Measurements from ENCODE around the gene GLIS1. TPM values are rescaled to one million over a fixed set of nuclear protein-coding genes. Genes with fewer than 3 reads are reported as not detected.

Gene GLIS1
- total RNA-seq, 1 experiment from 2014 or later, result 0.28 TPM

- peaks cover 9 to 10% of the 10 kb centered on the region in 2 experiments for H3K4me1 Mint-ChIP-seq
- Histone ChIP-seq H4K91ac (ENCODE audit: insufficient read length, low read depth, low read length) (no peak overlapping the region), H2BK20ac (ENCODE audit: low read depth, low read length, poor library complexity, severe bottlenecking) (no peak overlapping the region), H3K18ac (ENCODE audit: insufficient read length, low read depth, low read length) (no peak overlapping the region), H3K4ac (ENCODE audit: low read depth, low read length) (no peak overlapping the region), H3K4me1 (ENCODE audit: insufficient read depth, low read length) (no peaks in the 10 kb centered on the region), H3K27ac (ENCODE audit: insufficient read length, low read depth, low read length) (no peak overlapping the region), H3K79me1 (ENCODE audit: insufficient read depth, low read depth, low read length, poor library complexity, severe bottlenecking) (no peaks in the 10 kb centered on the region), H3K9me3 (ENCODE audit: control insufficient read depth, low read depth, low read length) (no peaks in the 10 kb centered on the region), H2AK5ac (ENCODE audit: insufficient read length, low read length) (no peak overlapping the region), H3K56ac (ENCODE audit: insufficient read length, low read depth, low read length) (no peak overlapping the region), H2BK12ac (ENCODE audit: insufficient read length, low read depth, low read length) (no peak overlapping the region), H3K14ac (ENCODE audit: insufficient read depth, low read length) (no peak overlapping the region; the same call in 1 of the 2 replicates), H2BK5ac (ENCODE audit: insufficient read length, low read length) (no peak overlapping the region), H3K9ac (ENCODE audit: extremely low read depth, insufficient read length, low read length) (no peak overlapping the region), H4K5ac (ENCODE audit: insufficient read length, low read depth, low read length) (no peak overlapping the region), H2AFZ (ENCODE audit: low read length) (no peak overlapping the region), H2BK15ac (ENCODE audit: low read depth, low read length) (no peak overlapping the region), H3K4me2 (ENCODE audit: insufficient read depth, insufficient read length, low read length) (no peak overlapping the region), H4K8ac (replicated peaks; ENCODE audit: insufficient read length, low read depth, low read length) (no peak overlapping the region), H3K23ac (ENCODE audit: insufficient read length, low read depth, low read length) (no peak overlapping the region), H2BK120ac (ENCODE audit: low read depth, low read length, poor library complexity, severe bottlenecking) (no peak overlapping the region), H3T11ph (ENCODE audit: low read length) (no peak overlapping the region), H3K27me3 (ENCODE audit: insufficient read depth, low read length) (no peaks in the 10 kb centered on the region), H3K23me2 (ENCODE audit: insufficient read length, low read depth, low read length, poor library complexity, severe bottlenecking) (no peaks in the 10 kb centered on the region), H4K20me1 (ENCODE audit: control insufficient read depth, insufficient read depth, insufficient read length) (no peaks in the 10 kb centered on the region), H3K79me2 (ENCODE audit: insufficient read depth, low read length) (no peaks in the 10 kb centered on the region)
- peaks cover 29% of the 10 kb centered on the region for H3K27me3 Mint-ChIP-seq (ENCODE audit: low read depth)
- no CpG with 5 or more reads among the region's 7 CpGs for WGBS (ENCODE audit: extremely low coverage, insufficient read length, low lambda C conversion rate)
- no peaks in the 10 kb centered on the region for H3K36me3 Mint-ChIP-seq (ENCODE audit: insufficient read depth in 1 of 3, low read depth in 3 of 3)
- H3K9me3 Mint-ChIP-seq, result no peaks in the 10 kb centered on the region
- no peak overlapping the region for H3K27ac Mint-ChIP-seq
- H3K4me3 Mint-ChIP-seq, result no peak overlapping the region
- DNase-seq, result no peak
- TF ChIP-seq CTCF (conservative IDR thresholded peaks at IDR 0.05), result no peak
Observed at GRCh38 chr1:53535846-53536245, 203.1 kb downstream of the GLIS1 start.
